OCI-LY3 (cell line): ENCODE data around the gene FSTL4.

Experiments used
- CTCF ChIP-seq: fragments of 200-600, 300-600 bp; sonication (generic); IDR thresholded peaks from 2 replicates; pipeline ENCODE4 v1.5.1; 2014; ENCODE audit warnings: antibody characterized with exemption, low read length, low read depth
- EZH2phosphoT487 ChIP-seq: fragments of 200-600 bp; shearing (Covaris generic); IDR thresholded peaks from 2 replicates; pipeline ENCODE4 v1.6.1; 2018; ENCODE audit warnings: antibody characterized with exemption, mixed run types, low read depth

- TF ChIP-seq CTCF = no peak
- TF ChIP-seq EZH2phosphoT487 = no peak
Measured at GRCh38 chr5:133473291-133473690, 139.1 kb downstream of the FSTL4 start.
